Gastrocnemius medialis (tissue), 4 donors: ENCODE data around the gene TIMP4. TPM values are rescaled to one million over a fixed set of nuclear protein-coding genes. Genes with fewer than 3 reads are reported as not detected.

Experiments
- ATAC-seq, 2 donors: fragments of 150-250 bp; one replicate each; pipeline ENCODE4 v1.9.1; 2016
- DNase-seq, 2 donors: peaks; one replicate each; pipeline ENCODE4 v3.0.0-alpha.2; 2019
- H3K27ac ChIP-seq, 4 donors: fragments of 200-600 bp; sonication (generic); 1 replicate in 1 of 4; 2 replicates in 3 of 4; pipeline ENCODE4 v1.5.1; 2016 to 2018; ENCODE audit warnings: mild to moderate bottlenecking in 2 of 4, moderate library complexity in 1 of 4
- H3K27me3 ChIP-seq, 3 donors: fragments of 200-600 bp; sonication (generic) in 2 of 3; 1 replicate in 1 of 3; 2 replicates in 2 of 3; pipeline versions ENCODE4 v1.5.1 to v1.6.0; 2016 to 2019; ENCODE audit warnings: mild to moderate bottlenecking in 1 of 3, moderate library complexity in 1 of 3
- H3K36me3 ChIP-seq, 2 donors: fragments of 200-600 bp; sonication (generic) in 1 of 2; one replicate each; pipeline ENCODE4 v1.5.1; 2017 to 2018
- H3K4me1 ChIP-seq, 2 donors: fragments of 200-600 bp; sonication (generic) in 1 of 2; one replicate each; pipeline ENCODE4 v1.5.1; 2016 to 2017; ENCODE audit warnings: mild to moderate bottlenecking in 2 of 2
- H3K4me3 ChIP-seq, 4 donors: fragments of 200-600 bp; sonication (generic) in 3 of 4; 1 replicate in 1 of 4; 2 replicates in 3 of 4; pipeline ENCODE4 v1.5.1; 2016 to 2019; ENCODE audit warnings: mild to moderate bottlenecking in 2 of 4
- H3K9me3 ChIP-seq, 3 donors: fragments of 200-600 bp; sonication (generic) in 2 of 3; 1 replicate in 1 of 3; 2 replicates in 2 of 3; pipeline ENCODE4 v1.5.1; 2016 to 2019
- CTCF ChIP-seq, 5 experiments: fragments of 450-650 bp in 3 of 5; fragments of 200-600 bp in 2 of 5; sonication (generic) in 2 of 5; IDR thresholded peaks in 4 of 5; conservative IDR thresholded peaks in 1 of 5; 1 replicate in 4 of 5; 2 replicates in 1 of 5; pipeline ENCODE4 v1.5.1; 2016 to 2019; ENCODE audit warnings: antibody characterized with exemption in 5 of 5, mild to moderate bottlenecking in 3 of 5, moderate library complexity in 3 of 5
- POLR2A ChIP-seq, 2 donors: fragments of 450-650 bp; IDR thresholded peaks; one replicate each; pipeline ENCODE4 v1.6.1; 2017; ENCODE audit warnings: antibody characterized with exemption in 2 of 2, mild to moderate bottlenecking in 2 of 2, moderate library complexity in 2 of 2
- in situ Hi-C, 4 donors: fragments of 200-750 bp; cut with MboI; loops; one replicate each; pipeline versions ENCODE4 v1.15.0 to v1.8.0; 2017; ENCODE audit warnings: low sequenced_read_pairs in 4 of 4
- intact Hi-C: fragments of 100-400 bp; cut with DNase I; formaldehyde crosslinking; loops from one replicate; pipeline ENCODE4 v1.15.1; 2023; ENCODE audit warnings: low total_unique reads
- total RNA-seq, 4 donors: library from RNA; depleted of rRNA; stranded (reverse); fragments of >200 nt; gene quantifications; one replicate each; pipeline versions ENCODE4 v1.1.0 to v1.2.3, GENCODE V29; 2016

The TIMP4 gene
- total RNA-seq, 4 donors from 2014 or later = 15.9 to 29.7 (median 22.5) TPM

GRCh38 chr3:12165909-12166308, 7.2 kb upstream of the TIMP4 start:
- ATAC-seq (no peak), DNase-seq (no peak)
- no peaks in the 10 kb centered on the region for H3K9me3 ChIP-seq
- no peak overlapping the region for H3K4me3 ChIP-seq
- no peaks in the 10 kb centered on the region for H3K36me3 ChIP-seq
- in situ Hi-C loops (no loop called here), intact Hi-C loops (no loop called here)
- H3K27ac ChIP-seq = no peak overlapping the region
- TF ChIP-seq CTCF (IDR thresholded peaks at IDR 0.05 in 4 of 5, conservative IDR thresholded peaks at IDR 0.05 in 1 of 5) = no peak
- TF ChIP-seq POLR2A (IDR thresholded peaks at IDR 0.05) = no peak
- no peaks in the 10 kb centered on the region for H3K27me3 ChIP-seq
- no peaks in the 10 kb centered on the region for H3K4me1 ChIP-seq

- peak overlapping the region; percentile 62 to 76 (median 74) for H3K27ac ChIP-seq
- no peaks in the 10 kb centered on the region for H3K36me3 ChIP-seq
- H3K4me1 ChIP-seq = peaks cover 20 to 24% of the 10 kb centered on the region in 2 donors
- H3K27me3 ChIP-seq = no peaks in the 10 kb centered on the region
- DNase-seq (no peak), ATAC-seq (no peak)
- TF ChIP-seq CTCF (IDR thresholded peaks at IDR 0.05 in 4 of 5, conservative IDR thresholded peaks at IDR 0.05 in 1 of 5) (no peak), POLR2A (IDR thresholded peaks at IDR 0.05) (no peak)
- peak overlapping the region; percentile 53 to 70 (median 58) for H3K4me3 ChIP-seq
- in situ Hi-C loops (no loop called here), intact Hi-C loops (no loop called here)
- H3K9me3 ChIP-seq = no peaks in the 10 kb centered on the region
These were observed 502 bp upstream of the TIMP4 start for GRCh38 chr3:12159227-12159601.

GRCh38 chr3:12157026-12157425, 1.7 kb downstream of the TIMP4 start:
- DNase-seq (no peak), ATAC-seq (no peak)
- Histone ChIP-seq H3K27me3 (no peaks in the 10 kb centered on the region), H3K27ac (peak overlapping the region; percentile 47 to 78 (median 75)), H3K36me3 (no peaks in the 10 kb centered on the region), H3K4me1 (peaks cover 20 to 24% of the 10 kb centered on the region in 2 donors), H3K4me3 (peak overlapping the region in 3 of 4 donors; percentile 11 to 59 (median 53)), H3K9me3 (no peaks in the 10 kb centered on the region)
- TF ChIP-seq POLR2A (IDR thresholded peaks at IDR 0.05) = no peak
- TF ChIP-seq CTCF (IDR thresholded peaks at IDR 0.05 in 4 of 5, conservative IDR thresholded peaks at IDR 0.05 in 1 of 5) = no peak
- in situ Hi-C loops = no loop called here
- intact Hi-C loops = no loop called here

GRCh38 chr3:12155828-12156227, 2.9 kb downstream of the TIMP4 start:
- TF ChIP-seq POLR2A (IDR thresholded peaks at IDR 0.05) (no peak), CTCF (IDR thresholded peaks at IDR 0.05 in 4 of 5, conservative IDR thresholded peaks at IDR 0.05 in 1 of 5) (no peak)
- ATAC-seq (peak; percentile 94 to 98), DNase-seq (peak; percentile 58 to 80)
- H3K4me1 ChIP-seq = peaks cover 20 to 24% of the 10 kb centered on the region in 2 donors
- no peaks in the 10 kb centered on the region for H3K9me3 ChIP-seq
- no peaks in the 10 kb centered on the region for H3K36me3 ChIP-seq
- no peaks in the 10 kb centered on the region for H3K27me3 ChIP-seq
- in situ Hi-C loops (no loop called here), intact Hi-C loops (loop anchor here (1.0 kb wide), 1 partner anchor 11 kb away; no protein-coding TSS in a partner anchor)
- peak overlapping the region; percentile 66 to 78 (median 75) for H3K27ac ChIP-seq
- no peak overlapping the region for H3K4me3 ChIP-seq

GRCh38 chr3:12155264-12155663, 3.4 kb downstream of the TIMP4 start:
- intact Hi-C loops (loop anchor here (1.0 kb wide), 1 partner anchor 10 kb away; no protein-coding TSS in a partner anchor), in situ Hi-C loops (no loop called here)
- H3K9me3 ChIP-seq = no peaks in the 10 kb centered on the region
- no peak for TF ChIP-seq CTCF (IDR thresholded peaks at IDR 0.05 in 4 of 5, conservative IDR thresholded peaks at IDR 0.05 in 1 of 5)
- no peak for TF ChIP-seq POLR2A (IDR thresholded peaks at IDR 0.05)
- peaks cover 20 to 24% of the 10 kb centered on the region in 2 donors for H3K4me1 ChIP-seq
- DNase-seq (no peak), ATAC-seq (no peak)
- H3K27me3 ChIP-seq = no peaks in the 10 kb centered on the region
- no peak overlapping the region for H3K4me3 ChIP-seq
- no peaks in the 10 kb centered on the region for H3K36me3 ChIP-seq
- peak overlapping the region; percentile 66 to 78 (median 75) for H3K27ac ChIP-seq
